ENCODE data around the gene SYT17.

SYT17 gene

DNA sequence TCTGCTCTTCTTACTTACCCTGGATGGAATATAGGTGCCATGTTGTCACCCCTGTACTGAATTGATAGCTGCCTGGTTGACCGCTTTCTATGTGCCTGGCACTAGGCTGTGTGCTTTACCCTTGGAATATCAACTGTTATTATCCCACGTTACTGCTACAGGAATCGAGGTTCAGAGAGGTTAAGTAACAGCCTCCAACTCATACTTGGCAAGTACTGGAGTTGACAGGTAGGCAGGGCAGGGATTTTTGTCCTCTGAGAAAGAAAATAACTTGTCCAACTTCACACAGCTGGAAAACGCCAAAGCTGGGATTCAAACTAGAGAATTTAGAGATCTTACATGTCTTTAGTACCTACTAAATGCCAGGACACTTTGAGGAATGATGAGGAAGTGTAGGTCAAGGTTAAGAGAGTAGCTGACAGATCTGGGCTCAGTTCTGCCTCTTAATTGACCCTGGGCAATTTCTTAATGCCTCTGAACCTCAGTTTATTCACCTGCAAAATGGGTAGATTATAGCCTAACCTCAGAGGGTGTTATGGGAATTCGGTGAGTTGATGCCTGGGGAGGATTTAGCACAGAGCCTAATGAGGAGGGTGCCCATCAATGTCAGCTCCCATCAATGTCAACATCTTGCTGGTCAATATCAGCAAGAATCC is 28.5 kb upstream of the SYT17 start:
- DNase-seq (ENCODE audit: low spot score): no peak

DNA sequence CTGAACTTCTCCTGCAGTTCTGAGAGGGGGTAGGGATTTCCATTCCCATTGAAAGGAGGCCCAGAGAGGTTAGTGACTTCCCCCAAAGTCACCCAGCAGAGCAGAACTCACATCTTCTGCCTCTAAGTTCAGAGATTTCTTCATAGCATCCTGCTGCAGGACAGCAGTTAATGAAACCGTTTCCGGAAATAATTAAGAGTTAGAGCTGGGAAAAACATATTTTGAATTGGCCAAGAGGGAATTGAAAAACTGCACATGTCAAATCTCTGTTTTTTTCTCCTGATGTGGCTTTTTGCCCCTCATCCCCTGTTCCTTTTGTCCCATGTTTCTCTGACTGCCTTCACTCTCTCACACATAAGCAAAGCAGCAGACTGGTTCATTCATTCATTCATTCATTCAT is 27.6 kb upstream of the SYT17 start:
- no peak for DNase-seq (ENCODE audit: low spot score)

DNA sequence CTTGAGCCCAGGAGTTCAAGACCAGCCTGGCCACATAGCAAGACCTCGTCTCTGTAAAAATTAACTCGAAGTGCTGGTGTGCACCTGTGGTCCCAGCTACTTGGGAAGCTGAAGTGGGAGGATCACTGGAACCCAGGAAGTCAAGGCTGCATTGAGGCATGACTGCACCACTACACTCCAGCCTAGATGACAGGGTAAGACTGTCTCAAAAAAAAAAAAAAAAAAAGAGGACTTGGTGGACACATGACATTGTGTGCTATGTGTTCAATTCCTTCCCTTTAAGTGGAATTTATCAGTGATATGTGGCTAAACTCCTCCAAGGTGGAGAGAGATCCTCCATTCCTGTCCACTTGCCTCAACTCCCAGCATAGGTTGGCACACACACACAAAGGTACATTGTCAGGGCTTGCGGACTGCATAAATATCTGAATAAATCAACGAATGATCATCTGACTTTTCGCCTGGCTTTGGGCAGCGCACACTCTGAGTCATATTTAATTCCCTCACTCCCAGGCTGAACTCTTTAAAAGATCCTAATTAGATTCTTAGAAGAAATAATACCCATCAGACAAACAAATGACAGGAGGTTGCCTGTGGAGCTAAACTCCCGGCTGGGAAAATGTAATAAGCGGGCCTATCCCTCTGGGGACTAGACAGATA is 25.0 kb upstream of the SYT17 start:
- no peak for DNase-seq (ENCODE audit: low spot score)

DNA sequence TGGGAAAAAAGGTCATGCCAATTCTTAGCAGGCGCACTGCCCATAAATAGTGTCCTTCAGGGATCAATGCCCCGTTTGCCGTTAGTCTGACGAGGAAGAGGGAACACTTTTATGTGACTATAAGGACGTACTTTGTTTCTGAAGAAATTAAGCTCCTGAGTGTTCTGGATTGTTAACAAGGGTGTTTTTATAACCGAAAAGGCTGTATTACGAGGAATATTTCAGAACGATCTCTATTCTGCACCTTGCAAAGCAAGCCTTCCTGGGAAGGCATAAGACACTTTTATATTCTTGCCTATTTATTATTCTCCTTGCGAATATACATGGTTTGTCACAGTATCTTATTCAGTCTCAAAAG is 24.5 kb upstream of the SYT17 start:
- DNase-seq (ENCODE audit: low spot score): no peak

DNA sequence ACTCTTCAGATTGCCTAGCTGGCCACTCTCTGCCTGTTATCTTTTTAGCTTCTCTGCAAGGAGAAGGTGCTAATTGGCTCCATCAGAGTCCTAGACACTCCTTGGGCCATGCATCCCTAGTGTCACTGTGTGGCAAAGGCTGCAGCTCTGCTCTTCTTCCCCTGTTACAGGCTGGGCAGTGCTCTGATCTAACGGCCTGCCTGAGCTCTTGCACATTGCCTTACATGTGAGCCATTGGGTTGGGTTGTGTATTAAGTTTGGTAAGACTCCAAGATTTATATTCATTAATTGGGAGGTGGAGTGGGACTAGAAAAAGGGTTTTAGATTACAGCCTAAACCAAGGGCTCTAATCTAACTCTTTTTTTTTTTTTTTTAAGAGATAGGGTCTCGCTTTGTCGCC is 23.0 kb upstream of the SYT17 start:
- no peak for DNase-seq (ENCODE audit: low spot score)

DNA sequence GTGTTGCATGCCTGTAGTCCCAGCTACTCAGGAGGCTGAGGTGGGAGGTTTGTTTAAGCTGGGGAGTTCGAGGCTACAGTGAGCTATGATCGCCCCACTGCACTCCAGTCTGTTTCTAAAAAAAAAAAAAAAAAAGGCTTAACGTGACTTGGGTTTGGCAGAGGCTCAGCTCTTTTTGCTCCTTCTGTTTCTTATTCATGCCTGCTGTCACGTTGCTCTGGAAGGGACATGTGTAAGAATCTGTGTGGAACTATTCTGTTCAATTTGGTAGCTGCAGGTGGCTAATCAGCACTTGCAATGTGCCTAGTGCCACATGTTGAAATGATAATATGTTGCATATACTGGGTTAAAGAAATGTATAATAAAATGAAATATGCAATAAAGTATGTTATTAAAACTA is 20.9 kb upstream of the SYT17 start:
- no peak for DNase-seq (ENCODE audit: low spot score)

DNA sequence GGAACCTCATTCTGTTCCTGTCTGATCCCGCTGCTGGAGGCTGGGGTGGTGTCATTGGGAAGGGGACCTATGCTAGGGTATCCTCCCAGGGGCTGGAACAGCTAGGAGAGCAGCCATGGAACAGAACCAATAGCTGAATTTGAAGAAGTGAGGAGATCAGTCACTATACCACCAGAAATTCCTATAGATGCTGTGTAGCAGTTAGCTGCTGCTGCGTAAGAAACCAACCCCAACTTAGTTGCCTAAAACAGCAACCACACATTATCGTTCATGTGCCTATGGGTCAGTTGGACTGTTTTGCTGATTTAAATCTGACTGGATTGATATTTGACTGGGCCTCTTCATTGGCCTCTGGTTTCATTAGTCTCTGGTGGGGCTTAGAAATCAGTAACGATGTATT is 20.4 kb upstream of the SYT17 start:
- DNase-seq (ENCODE audit: low spot score): no peak

DNA sequence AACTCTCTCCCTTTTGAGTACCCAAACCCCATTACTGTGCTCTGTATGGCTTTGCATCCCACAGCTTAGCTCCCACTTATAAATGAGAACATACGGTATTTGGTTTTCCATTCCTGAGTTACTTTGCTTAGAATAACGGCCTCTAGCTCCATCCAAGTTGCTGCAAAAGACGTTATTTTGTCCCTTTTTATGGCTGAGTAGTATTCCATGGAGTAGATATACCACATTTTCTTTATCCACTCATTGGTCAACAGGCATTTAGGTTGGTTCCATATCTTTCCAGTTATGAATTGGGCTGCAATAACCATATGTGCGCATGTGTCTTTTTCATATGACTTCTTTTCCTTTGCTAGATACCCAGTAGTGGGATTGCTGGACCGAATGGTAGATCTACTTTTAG is 19.9 kb upstream of the SYT17 start:
- DNase-seq (ENCODE audit: low spot score): no peak

DNA sequence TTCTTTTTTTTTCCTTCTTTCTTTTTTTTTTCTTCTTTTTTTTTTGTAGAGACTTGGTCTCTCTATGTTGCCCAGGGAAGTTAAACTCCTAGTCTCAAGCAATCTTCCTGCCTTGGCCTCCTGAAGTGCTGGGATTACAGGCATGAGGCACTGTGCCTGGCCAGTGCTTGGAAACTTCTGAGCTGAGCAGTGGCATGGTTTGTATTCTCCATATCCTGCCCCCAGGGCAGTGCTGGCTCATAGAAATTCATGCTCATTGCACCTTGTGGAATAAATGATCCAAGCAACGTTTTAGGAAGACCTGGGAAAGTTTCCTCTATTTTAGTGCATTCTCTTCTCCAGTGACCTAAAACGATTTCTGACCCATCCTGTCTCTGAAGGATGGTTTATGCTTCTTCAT is 16.7 kb upstream of the SYT17 start:
- no peak for DNase-seq (ENCODE audit: low spot score)

DNA sequence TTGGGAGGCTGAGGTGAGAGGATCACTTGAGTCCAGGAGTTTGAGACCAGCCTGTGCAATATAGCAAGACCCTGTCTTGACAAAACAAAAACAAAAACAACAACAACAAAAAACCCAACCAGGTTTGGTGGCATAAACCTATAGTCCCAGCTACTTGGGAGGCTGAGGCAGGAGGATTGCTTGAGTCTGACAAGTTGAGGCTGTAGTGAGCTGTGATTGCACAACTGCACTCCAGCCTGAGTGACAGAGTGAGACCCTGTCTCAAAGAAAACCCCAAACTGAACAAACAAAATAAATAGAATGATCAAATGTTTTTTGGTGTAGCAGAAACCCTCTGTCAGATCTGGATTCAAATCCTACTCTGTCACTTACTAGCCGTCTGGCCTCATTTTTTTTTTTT is 16.0 kb upstream of the SYT17 start:
- DNase-seq (ENCODE audit: low spot score): no peak

DNA sequence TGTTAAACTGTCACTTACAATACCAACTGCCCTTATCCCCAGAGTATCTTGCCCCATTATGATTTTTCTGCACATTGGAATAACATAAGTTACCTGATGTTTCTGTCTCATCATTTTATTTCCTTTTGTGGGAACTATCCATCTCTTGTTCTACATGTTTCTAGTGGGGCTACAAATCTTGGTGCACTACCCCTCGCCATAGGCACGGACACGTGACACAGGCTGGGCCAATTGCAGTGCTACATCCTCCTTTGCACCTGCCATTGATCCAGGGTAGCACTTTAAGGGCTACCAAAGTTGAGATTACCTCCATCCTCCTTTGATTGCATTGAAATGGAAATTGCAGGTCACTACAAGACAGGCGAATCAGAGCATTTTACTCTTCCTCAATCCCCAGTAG is 14.2 kb upstream of the SYT17 start:
- no peak for DNase-seq (ENCODE audit: low spot score)

DNA sequence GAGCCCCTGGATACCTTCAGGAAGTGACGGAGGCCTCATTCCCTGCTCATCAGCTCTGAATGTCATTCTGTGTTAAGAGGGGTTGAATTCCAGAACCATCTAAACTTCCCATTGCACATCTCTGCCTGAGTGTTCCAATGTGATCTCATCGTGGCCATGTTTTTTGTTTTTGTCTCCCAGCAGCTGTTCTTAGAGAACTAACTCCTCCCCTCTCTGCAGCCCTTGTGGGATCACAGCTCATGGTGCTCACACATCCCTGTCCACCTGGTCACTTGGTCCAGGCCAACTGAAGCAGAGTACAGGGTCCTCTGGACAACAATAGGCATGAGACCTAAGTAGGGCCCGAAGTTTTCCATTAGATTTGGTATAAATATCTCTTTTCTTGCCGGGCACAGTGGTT is 6.0 kb upstream of the SYT17 start:
- no peak for DNase-seq (ENCODE audit: low spot score)

DNA sequence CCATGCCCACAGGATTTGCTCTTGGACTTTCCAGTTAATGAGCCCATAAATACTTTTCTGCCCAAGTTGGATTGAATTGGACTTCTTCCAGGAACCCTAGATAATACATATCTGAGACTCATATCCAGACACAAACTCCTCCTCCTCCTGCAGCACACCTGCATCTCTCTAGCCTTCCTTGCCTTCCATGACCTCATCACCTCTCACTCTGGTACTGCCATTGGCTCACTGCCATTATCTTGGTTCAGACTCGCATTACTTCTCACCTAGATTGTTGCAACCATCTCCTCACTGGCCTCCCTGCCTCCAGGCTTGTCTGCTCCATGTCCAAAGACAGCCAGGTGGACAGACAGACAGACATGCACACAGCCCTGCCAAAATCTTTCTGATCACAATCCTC is 4.8 kb upstream of the SYT17 start:
- no peak for DNase-seq (ENCODE audit: low spot score)

DNA sequence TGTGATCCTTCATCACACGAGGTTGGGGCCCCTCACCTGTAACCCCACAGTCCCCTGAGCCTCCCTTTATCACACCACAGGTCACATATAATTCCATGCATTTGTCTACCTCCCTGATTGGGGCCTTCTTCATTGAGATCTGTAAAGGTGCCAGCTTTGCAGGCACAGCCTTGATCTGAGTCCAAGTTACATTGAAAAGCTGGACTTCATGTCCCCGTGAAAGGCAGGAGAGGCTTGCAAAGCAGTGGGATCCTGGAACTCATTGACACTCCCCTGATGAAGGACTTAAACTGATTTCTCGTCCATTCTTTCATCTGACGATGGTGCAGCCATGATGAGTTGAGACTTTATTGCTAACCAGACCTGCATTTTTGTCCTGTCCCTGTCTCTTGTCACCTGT is 3.8 kb upstream of the SYT17 start:
- no peak for DNase-seq (ENCODE audit: low spot score)

DNA sequence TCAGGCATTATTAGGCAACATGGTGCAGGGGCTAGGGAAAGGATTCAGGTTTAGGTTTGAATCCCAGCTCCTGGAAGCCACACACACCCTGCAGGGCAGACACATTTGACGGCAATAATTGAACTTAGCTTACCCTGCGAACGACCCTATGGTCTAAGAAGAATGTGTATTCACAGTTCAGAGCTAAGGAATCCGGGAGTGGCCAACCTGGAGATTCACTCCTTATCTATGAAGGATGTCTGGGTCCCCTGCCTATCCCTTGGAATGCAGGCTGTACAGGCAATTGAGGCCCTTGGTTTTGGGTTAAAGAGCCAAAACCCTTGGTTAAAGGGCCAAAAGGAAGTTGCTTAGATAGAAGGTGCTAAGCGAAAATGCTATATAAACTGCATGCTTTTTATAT is 2.9 kb upstream of the SYT17 start:
- no peak for DNase-seq (ENCODE audit: low spot score)

DNA sequence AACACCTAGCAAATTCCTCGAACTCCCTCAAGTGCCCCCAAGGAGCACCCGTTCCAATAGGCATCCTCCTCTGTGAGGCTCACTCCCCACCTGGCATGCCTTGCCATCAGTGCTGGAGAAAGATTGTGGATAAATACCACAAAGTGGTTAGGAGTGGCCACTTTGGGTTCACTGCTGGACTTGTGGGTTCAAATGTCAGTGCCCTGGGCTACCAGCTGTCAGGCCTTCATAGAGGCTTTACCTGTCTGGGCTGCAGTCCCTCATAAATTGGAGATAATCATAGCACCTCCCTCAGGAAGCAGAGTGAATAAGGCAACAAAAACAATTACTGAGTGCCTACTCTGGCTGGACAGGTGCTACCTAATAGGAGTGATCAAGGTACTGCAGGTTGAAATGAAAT is 1.5 kb upstream of the SYT17 start:
- no peak for DNase-seq (ENCODE audit: low spot score)

DNA sequence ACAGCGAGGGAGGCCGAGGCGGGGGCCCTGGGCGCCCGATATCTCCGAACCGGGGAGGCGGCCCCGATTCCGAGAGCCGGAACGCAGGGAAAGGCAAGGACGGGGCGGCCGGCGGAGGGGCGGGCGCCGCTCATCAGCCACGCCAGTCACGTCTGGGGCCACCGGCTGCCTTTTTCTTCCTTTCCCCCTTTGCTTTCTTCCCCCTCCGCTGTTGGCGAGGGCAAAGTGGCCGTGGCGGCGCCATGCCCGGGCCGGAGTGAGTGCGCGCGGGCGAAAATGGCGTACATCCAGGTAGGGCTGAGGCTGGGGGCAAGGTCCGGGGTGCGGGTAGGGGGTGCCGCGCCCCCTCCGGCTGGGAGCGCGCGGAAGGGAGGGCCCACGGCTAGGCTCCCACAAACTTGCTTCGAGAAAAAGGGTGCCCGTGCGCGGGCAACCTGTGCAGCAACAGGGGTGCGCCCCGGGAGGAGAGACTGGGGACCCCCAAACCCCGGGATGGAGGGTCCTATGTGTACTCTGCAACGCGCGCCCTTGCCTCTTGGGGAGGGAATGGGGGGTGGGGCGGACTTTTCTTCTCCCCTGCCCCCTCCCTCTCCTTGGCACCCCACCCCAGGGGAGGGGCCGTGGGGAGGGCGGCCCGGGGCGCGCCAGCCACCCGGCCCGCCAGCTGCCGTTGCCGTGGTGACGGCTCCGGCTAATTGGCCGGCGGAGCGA is 486 bp downstream of the SYT17 start:
- DNase-seq (ENCODE audit: low spot score): no peak

DNA sequence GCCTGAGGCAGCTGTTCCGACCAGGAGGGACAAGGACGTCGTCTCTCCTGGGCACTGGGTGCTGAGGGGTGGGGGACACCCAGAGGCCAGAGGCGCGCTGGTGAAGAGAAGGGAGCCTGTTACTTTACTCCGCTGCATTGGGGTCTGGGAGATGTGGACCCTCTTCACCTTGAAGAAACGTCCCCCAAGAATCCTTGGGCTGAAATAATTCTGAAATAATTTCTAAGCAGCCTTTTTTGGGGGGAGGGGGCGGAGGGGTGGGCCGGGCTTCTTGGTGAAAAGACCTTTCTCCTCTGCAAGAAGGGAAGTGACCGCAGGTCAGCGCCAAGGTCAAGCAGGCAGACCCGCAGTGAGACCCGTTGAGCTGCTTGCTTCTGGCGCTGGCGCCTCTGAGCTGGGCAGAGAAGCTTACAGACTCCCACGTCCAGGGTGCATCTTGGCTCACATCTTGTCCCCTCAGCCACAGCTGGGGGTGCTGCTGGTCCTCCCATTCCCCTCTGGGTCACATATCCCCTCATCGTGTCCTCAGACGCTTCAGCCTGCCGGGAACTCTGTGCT is 1.1 kb downstream of the SYT17 start:
- no peak for DNase-seq (ENCODE audit: low spot score)

DNA sequence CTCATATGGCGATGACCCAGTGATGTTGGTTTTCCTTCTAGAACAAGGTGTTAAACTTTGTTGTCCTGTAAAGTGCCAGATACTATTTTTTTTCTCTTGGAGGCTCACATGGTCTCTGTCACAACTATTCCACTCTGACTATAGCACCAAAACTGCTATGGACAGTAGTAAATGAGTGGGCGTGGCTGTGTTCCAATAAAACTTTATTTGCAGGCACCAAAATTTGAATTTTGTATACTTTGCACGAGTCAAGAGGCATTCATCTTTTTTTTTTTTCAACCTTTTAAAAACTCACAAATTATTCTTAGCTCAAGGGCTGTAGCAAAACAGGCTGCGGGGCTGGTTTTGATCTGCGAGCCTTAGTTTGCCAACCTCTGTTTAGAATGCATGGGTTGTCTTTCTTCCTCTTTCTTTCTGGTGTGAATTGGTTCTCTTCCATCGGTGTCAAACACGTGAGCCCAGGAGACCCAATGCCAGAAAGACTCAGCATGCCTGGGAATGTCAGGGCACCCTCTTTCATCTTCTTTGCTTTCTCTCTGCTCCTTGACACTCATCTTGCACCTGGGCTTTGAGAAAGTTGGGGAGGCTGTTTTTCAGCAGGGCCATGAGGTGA is 2.1 kb downstream of the SYT17 start:
- no peak for DNase-seq (ENCODE audit: low spot score)

DNA sequence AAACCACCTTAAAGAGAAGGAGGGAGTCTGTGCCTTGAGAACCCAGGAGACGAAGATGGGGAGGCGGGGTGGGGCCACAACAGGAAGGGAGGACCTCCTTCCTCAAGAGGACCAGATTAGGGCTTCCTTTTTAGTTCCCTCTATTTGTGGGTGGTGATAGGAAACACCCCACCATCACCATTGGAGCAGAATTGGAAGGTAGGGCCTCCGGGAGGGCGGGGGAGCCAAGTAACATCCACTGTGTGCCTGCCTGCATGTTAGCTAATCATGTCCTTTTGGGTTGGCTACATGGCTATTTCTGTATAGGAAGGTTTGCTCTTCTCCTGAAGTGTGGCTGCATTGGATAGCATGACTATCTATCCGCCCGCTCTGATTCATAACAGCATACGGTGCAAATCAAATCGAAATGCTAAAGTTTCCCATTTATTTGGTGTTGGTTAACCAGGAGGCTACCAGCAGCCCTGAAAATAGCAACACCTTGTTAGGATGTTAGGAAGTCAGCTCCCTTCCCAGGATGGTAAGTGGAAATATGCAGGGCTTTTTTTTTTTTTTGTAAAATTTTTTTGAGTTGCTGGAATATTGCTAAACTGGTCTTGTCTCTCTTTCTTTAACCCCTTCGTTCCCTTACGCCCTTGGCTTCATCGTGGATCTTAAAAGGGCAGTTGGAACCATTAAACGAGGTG is 4.2 kb downstream of the SYT17 start:
- no peak for DNase-seq (ENCODE audit: low spot score)

DNA sequence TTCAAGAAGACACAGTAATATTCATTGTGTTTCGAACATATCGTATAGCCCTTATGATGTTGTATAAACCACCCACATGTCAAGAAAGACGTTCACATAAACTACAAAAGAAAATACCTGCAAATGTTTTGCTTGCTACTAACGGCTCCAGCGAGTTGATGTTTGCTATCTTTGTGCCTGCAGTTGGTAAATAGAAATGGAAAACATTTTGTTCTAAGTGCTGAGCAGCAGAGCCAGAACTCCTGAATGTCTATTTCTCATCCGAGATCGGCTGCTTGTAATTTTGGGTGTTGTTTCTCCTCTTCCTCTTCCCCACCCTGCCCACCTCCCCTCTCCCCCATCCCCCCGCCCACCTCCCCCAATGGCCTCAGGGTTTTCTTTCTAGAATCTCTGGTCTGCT is 5.0 kb downstream of the SYT17 start:
- no peak for DNase-seq (ENCODE audit: low spot score)

DNA sequence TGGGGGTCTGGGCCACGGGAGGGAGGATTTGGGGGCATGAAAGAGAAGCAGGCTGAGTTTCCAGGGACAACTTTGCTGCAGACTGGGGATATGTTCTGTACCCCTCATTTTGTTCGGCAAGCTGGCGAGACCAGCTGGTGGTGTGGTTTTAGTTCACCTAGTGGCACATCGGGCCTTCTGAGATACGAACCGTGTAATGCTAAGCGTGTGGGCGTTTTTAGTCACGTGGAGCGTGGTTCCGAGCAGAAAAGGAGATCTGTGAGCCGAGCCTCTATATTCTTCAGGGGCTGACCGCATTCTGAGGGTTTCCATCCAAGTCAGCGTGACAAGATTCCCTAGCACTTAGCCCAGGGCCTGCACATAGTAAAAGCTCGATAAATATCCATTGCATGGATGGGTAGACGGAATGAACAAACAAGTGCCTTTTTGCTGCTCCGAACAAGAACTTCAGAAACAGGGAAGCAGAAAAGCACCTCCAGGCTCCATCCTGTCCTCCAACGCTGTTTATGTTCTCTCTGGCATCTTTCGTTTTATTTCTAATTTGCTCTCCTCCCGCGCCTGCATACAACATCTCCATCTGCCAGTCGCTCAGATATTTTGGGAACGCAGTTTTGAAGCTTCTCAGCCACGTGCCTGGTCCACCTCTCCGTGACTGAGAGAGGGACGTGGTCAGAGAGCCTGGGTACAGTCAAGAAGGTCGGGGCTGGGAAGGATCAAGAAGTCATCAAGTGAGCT is 5.8 kb downstream of the SYT17 start:
- DNase-seq (ENCODE audit: low spot score): no peak

Data from kidney capillary endothelial cell (primary cell).